ENCODE data around the gene PDS5B.

Gene PDS5B

GRCh38 chr13:32783067-32783466 lies 196.8 kb downstream of the PDS5B start:
- H3K27ac ChIP-seq (ENCODE audit: low read depth, low read length, severe bottlenecking) = no peak overlapping the region
- no peak overlapping the region for H3K4me3 ChIP-seq (ENCODE audit: extremely low read depth, insufficient read depth, low read length, poor library complexity, severe bottlenecking)
- no CpG with 5 or more reads among the region's 3 CpGs for WGBS, 2 experiments (ENCODE audit: insufficient coverage in 2 of 2)
- H3K36me3 ChIP-seq (ENCODE audit: control insufficient read depth, insufficient read depth, low read length) = peaks cover 19% of the 10 kb centered on the region
- no peaks in the 10 kb centered on the region for H3K4me1 ChIP-seq (ENCODE audit: control insufficient read depth, insufficient read depth, low read length, poor library complexity, severe bottlenecking)
- H3K9me3 ChIP-seq (ENCODE audit: control insufficient read depth, low read length) = no peaks in the 10 kb centered on the region

DNA sequence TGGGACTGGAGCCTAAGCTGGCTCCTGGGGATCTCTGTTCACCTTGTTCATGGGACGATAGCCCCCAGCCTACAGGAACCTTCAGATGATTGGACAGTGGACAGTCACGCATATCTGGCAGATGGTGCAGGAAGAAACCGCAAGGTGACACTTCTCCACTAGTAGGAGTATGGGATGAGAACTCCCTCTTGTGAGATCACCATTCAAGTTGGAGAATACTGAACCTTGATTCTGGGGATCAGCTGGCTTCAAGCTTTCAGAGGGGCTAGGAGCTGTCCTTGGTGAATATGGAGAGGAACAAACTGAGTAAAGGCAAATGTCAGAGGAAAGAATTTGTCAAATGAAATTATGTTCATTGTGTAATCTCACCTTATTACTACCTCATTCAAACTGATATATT lies 204.5 kb downstream of the PDS5B start:
- no peak overlapping the region for H3K4me3 ChIP-seq (ENCODE audit: extremely low read depth, insufficient read depth, low read length, poor library complexity, severe bottlenecking)
- H3K36me3 ChIP-seq (ENCODE audit: control insufficient read depth, insufficient read depth, low read length) = no peaks in the 10 kb centered on the region
- no peak overlapping the region for H3K27ac ChIP-seq (ENCODE audit: low read depth, low read length, severe bottlenecking)
- WGBS, 2 experiments (ENCODE audit: insufficient coverage in 2 of 2) = 100% methylated on average over 1 to 2 of the region's 3 CpGs
- H3K9me3 ChIP-seq (ENCODE audit: control insufficient read depth, low read length) = no peaks in the 10 kb centered on the region
- H3K4me1 ChIP-seq (ENCODE audit: control insufficient read depth, insufficient read depth, low read length, poor library complexity, severe bottlenecking) = no peaks in the 10 kb centered on the region

DNA sequence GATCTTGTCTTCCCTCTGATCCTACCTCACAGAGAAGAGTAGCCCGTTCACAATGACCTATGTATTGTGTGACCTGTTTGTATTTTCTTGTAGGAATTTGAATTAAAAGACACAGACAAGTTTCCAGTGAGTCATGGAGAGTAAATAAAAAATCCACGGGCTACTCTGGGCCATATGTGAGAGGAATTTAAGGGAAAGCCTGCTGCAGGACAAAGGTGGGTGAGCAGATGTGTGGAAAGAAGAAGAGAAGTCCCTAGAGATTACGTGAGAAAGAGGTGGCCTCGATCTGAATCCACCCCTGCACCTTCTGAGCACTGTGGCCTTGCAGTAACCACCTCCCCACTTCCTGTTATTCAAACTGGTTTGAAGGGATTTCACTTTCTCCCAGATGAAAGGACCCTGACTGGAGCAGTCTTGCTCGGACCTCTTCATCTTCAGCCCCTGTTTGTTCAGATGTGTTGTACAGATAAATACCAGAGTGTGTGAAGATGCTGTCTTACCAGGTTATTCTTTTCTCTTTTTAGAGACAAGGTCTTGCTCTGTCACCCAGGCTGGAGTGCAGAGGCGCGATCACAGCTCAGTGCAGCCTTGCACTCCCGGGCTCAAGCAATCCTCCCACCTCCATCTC lies 205.4 kb downstream of the PDS5B start:
- no peaks in the 10 kb centered on the region for H3K4me1 ChIP-seq (ENCODE audit: control insufficient read depth, insufficient read depth, low read length, poor library complexity, severe bottlenecking)
- H3K36me3 ChIP-seq (ENCODE audit: control insufficient read depth, insufficient read depth, low read length) = no peaks in the 10 kb centered on the region
- H3K27ac ChIP-seq (ENCODE audit: low read depth, low read length, severe bottlenecking) = no peak overlapping the region
- no peak overlapping the region for H3K4me3 ChIP-seq (ENCODE audit: extremely low read depth, insufficient read depth, low read length, poor library complexity, severe bottlenecking)
- WGBS, 2 experiments (ENCODE audit: insufficient coverage in 2 of 2) = 80 to 91% methylated on average over 2 to 5 of the region's 8 CpGs
- H3K9me3 ChIP-seq (ENCODE audit: control insufficient read depth, low read length) = no peaks in the 10 kb centered on the region

GRCh38 chr13:32796754-32797153 lies 210.5 kb downstream of the PDS5B start:
- Histone ChIP-seq H3K4me3 (ENCODE audit: extremely low read depth, insufficient read depth, low read length, poor library complexity, severe bottlenecking) (no peak overlapping the region), H3K4me1 (ENCODE audit: control insufficient read depth, insufficient read depth, low read length, poor library complexity, severe bottlenecking) (no peaks in the 10 kb centered on the region), H3K9me3 (ENCODE audit: control insufficient read depth, low read length) (no peaks in the 10 kb centered on the region), H3K36me3 (ENCODE audit: control insufficient read depth, insufficient read depth, low read length) (no peaks in the 10 kb centered on the region), H3K27ac (ENCODE audit: low read depth, low read length, severe bottlenecking) (no peak overlapping the region)
- 63 to 89% methylated on average over 1 of the region's 1 CpG for WGBS, 2 experiments (ENCODE audit: insufficient coverage in 2 of 2)

DNA sequence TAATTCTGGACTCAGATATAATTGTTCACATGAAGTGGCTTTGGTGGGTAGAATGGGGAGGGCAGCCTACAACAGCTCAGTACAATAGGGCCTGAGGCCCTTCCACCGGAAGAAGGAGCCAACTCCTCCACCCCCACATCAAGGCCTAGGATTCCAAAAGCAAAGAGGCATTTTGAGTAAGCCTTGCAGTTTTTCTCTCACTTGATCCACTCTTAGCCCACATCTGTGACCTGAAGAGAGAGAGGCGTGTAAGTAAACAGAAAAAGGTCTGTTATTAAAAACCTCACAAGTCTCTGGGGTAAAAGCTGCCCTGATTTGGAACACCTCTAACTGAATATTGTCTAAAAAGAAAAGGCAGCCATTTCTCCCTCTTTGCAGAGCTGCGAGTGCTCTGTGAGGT lies 215.9 kb downstream of the PDS5B start:
- H3K27ac ChIP-seq (ENCODE audit: low read depth, low read length, severe bottlenecking) = no peak overlapping the region

GRCh38 chr13:32804673-32805230 lies 218.5 kb downstream of the PDS5B start:
- Histone ChIP-seq H3K36me3 (ENCODE audit: control insufficient read depth, insufficient read depth, low read length) (no peaks in the 10 kb centered on the region), H3K27ac (ENCODE audit: low read depth, low read length, severe bottlenecking) (no peak overlapping the region), H3K4me1 (ENCODE audit: control insufficient read depth, insufficient read depth, low read length, poor library complexity, severe bottlenecking) (no peaks in the 10 kb centered on the region), H3K9me3 (ENCODE audit: control insufficient read depth, low read length) (peaks cover 6% of the 10 kb centered on the region), H3K4me3 (ENCODE audit: extremely low read depth, insufficient read depth, low read length, poor library complexity, severe bottlenecking) (no peak overlapping the region)
- WGBS, 2 experiments (ENCODE audit: insufficient coverage in 2 of 2) = no CpG with 5 or more reads among the region's 5 CpGs

More for the DNA sequence above, 215.9 kb downstream of the PDS5B start:
- H3K9me3 ChIP-seq (ENCODE audit: control insufficient read depth, low read length) = no peaks in the 10 kb centered on the region
- no peak overlapping the region for H3K4me3 ChIP-seq (ENCODE audit: extremely low read depth, insufficient read depth, low read length, poor library complexity, severe bottlenecking)
- 80 to 93% methylated on average over 1 to 2 of the region's 3 CpGs for WGBS, 2 experiments (ENCODE audit: insufficient coverage in 2 of 2)
- no peaks in the 10 kb centered on the region for H3K36me3 ChIP-seq (ENCODE audit: control insufficient read depth, insufficient read depth, low read length)
- H3K4me1 ChIP-seq (ENCODE audit: control insufficient read depth, insufficient read depth, low read length, poor library complexity, severe bottlenecking) = no peaks in the 10 kb centered on the region

GRCh38 chr13:32811297-32811800 lies 225.1 kb downstream of the PDS5B start:
- peaks cover 6% of the 10 kb centered on the region for H3K9me3 ChIP-seq (ENCODE audit: control insufficient read depth, low read length)
- WGBS, 2 experiments (ENCODE audit: insufficient coverage in 2 of 2) = 80 to 81% methylated on average over 7 of the region's 7 CpGs
- no peak overlapping the region for H3K27ac ChIP-seq (ENCODE audit: low read depth, low read length, severe bottlenecking)
- no peaks in the 10 kb centered on the region for H3K4me1 ChIP-seq (ENCODE audit: control insufficient read depth, insufficient read depth, low read length, poor library complexity, severe bottlenecking)
- no peak overlapping the region for H3K4me3 ChIP-seq (ENCODE audit: extremely low read depth, insufficient read depth, low read length, poor library complexity, severe bottlenecking)
- no peaks in the 10 kb centered on the region for H3K36me3 ChIP-seq (ENCODE audit: control insufficient read depth, insufficient read depth, low read length)

- Histone ChIP-seq H3K36me3 (ENCODE audit: control insufficient read depth, insufficient read depth, low read length) (no peaks in the 10 kb centered on the region), H3K4me3 (ENCODE audit: extremely low read depth, insufficient read depth, low read length, poor library complexity, severe bottlenecking) (no peak overlapping the region), H3K9me3 (ENCODE audit: control insufficient read depth, low read length) (no peaks in the 10 kb centered on the region), H3K4me1 (ENCODE audit: control insufficient read depth, insufficient read depth, low read length, poor library complexity, severe bottlenecking) (peaks cover 27% of the 10 kb centered on the region), H3K27ac (ENCODE audit: low read depth, low read length, severe bottlenecking) (no peak overlapping the region)
- 92 to 94% methylated on average over 10 of the region's 14 CpGs for WGBS, 2 experiments (ENCODE audit: insufficient coverage in 2 of 2)
Observed at GRCh38 chr13:32821149-32821688, 235.0 kb downstream of the PDS5B start.

- Histone ChIP-seq H3K9me3 (ENCODE audit: control insufficient read depth, low read length) (no peaks in the 10 kb centered on the region), H3K4me3 (ENCODE audit: extremely low read depth, insufficient read depth, low read length, poor library complexity, severe bottlenecking) (no peak overlapping the region), H3K36me3 (ENCODE audit: control insufficient read depth, insufficient read depth, low read length) (no peaks in the 10 kb centered on the region), H3K4me1 (ENCODE audit: control insufficient read depth, insufficient read depth, low read length, poor library complexity, severe bottlenecking) (peaks cover 27% of the 10 kb centered on the region), H3K27ac (ENCODE audit: low read depth, low read length, severe bottlenecking) (no peak overlapping the region)
- WGBS, 2 experiments (ENCODE audit: insufficient coverage in 2 of 2) = 100% methylated on average over 1 of the region's 4 CpGs; no CpG with 5 or more reads in 1 of the 2 experiments
Observed at GRCh38 chr13:32822771-32823170, 236.5 kb downstream of the PDS5B start.

GRCh38 chr13:32823597-32823996 lies 237.3 kb downstream of the PDS5B start:
- Histone ChIP-seq H3K4me3 (ENCODE audit: extremely low read depth, insufficient read depth, low read length, poor library complexity, severe bottlenecking) (no peak overlapping the region), H3K27ac (ENCODE audit: low read depth, low read length, severe bottlenecking) (peak overlapping the region; percentile 93), H3K4me1 (ENCODE audit: control insufficient read depth, insufficient read depth, low read length, poor library complexity, severe bottlenecking) (peaks cover 27% of the 10 kb centered on the region), H3K9me3 (ENCODE audit: control insufficient read depth, low read length) (no peaks in the 10 kb centered on the region), H3K36me3 (ENCODE audit: control insufficient read depth, insufficient read depth, low read length) (no peaks in the 10 kb centered on the region)
- 85 to 94% methylated on average over 3 to 4 of the region's 5 CpGs for WGBS, 2 experiments (ENCODE audit: insufficient coverage in 2 of 2)

DNA sequence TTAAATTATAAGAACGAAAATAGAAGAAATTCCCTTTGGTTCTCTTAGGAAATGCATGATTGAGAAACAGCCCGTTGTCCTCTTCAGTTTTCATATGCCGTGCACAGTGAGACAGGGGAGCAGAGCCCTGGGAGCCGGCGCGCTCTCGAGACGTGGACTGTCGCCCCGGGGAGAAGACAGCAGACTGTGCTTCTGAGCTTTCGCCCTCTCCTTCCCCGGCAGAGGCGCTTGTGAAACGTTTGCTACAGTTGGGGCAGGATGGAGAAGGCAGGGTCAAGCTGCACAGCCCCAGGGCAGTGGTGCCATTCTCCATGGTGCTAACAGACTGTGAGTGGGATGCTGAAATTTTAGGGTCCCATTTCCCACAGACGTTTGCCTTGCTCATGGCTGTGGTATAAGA lies 237.8 kb downstream of the PDS5B start:
- Histone ChIP-seq H3K36me3 (ENCODE audit: control insufficient read depth, insufficient read depth, low read length) (no peaks in the 10 kb centered on the region), H3K4me3 (ENCODE audit: extremely low read depth, insufficient read depth, low read length, poor library complexity, severe bottlenecking) (no peak overlapping the region), H3K4me1 (ENCODE audit: control insufficient read depth, insufficient read depth, low read length, poor library complexity, severe bottlenecking) (peaks cover 27% of the 10 kb centered on the region), H3K27ac (ENCODE audit: low read depth, low read length, severe bottlenecking) (peak overlapping the region; percentile 93), H3K9me3 (ENCODE audit: control insufficient read depth, low read length) (no peaks in the 10 kb centered on the region)
- 80 to 84% methylated on average over 10 to 12 of the region's 15 CpGs for WGBS, 2 experiments (ENCODE audit: insufficient coverage in 2 of 2)

All from mesodermal cell (in vitro differentiated cells).